HG02678 (cell line): Measurements from ENCODE around the gene GABRR2.

ENCODE experiments used
- ATAC-seq: cut with Tn5 transposase; IDR thresholded peaks from one replicate; pipeline ENCODE4 v1.9.1; 2021; ENCODE audit warnings: mild to moderate bottlenecking, moderate library complexity; ENCODE audit not compliant: unreplicated experiment

Gene GABRR2

DNA sequence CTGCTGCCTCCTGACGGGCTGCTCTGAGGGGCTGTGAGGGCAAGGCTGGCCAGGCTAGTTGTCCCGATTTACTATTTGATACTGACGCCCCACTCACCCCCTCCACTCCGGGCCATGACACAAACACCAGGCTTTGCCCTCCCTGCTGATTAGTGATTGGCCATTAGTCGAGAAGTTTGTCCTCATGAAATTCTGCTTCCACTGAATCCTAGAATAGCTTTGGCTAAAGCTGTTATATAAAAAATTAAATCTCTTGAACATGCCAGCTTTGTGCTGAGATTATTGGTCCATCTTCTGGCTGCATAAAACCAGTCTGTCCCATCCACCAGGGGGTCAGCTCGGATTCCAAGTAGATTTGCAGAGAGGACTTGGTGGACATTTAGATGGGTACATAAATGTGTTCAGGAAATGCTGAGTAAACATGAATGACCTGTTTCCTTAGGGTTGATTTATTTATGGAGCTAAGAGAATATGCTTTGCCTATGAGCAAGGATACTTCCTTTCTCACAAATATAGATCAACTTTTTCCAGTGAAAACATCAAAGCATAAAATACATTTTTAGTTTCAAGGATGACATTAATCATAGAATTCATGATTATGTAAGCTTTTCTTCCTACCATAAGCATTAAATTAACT lies at the start of gene GABRR2:
Gene GABRR2 (minus strand): TSS at position 51 of the 637 bp plus-strand sequence. CDS start 134 bp downstream, outside the sequence.
- no peak for ATAC-seq

DNA sequence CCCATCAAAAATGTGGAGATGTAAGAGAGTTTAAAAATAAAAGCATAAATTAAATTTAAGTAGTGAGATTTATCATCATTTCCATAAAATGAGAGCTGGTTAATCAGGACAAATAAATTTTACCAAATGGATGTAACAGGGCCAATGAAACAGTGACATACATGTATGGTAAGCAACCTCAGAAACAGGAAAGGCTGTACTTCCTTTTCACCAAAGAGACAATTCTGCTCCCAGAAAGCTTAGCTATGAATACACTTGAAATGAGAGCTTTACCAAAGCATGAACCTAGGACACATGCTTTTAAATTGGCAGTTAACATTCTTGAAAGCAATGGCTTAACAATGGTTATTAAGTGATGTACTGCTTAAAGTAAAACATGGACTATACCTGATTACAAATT lies 49.5 kb upstream of the GABRR2 start:
- no peak for ATAC-seq

DNA sequence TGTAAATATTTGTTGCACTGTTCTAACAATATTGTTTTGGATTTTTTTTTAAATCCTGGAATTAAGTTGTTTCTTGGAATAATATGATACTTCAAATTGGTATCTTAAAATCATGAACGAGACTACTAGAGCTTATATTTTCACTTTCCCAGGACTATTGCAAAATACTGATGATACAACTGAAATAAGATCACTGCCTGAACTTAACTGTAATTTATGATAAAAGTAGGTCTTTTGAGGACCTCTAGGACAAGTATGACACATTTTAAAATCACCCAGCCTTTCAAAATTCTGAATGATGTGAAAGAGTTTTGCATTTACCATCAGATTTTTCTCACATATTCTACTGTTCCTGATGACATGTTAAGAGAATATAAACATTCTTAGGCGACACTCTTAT lies 46.1 kb upstream of the GABRR2 start:
- no peak for ATAC-seq

DNA sequence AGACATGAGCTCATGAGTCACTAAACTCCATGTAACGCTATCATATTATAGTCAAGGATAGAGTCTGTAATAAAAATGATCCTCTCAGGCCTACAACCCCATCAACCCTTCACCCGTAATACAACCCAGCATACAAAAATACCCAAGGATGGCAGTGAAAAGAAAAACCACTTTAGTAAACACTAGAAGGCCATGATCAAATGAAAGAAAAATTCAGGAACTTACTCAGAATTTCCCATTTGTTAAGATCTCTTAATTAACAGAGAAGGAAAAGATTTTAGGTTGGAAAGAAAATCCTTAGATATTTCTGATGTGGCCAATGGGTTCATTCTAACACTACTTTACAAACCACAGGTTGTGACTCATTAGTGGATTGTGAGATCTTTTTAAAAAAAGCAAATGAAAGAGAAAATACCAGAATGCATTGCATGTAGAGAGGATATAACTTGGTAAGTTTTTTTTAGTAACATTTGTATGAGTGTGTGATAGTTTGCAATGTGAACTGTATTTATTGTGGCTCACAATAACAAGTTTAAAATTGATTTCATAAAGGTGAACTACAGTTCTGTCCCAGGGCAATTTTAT lies 45.4 kb upstream of the GABRR2 start:
- peak; percentile 44 for ATAC-seq

DNA sequence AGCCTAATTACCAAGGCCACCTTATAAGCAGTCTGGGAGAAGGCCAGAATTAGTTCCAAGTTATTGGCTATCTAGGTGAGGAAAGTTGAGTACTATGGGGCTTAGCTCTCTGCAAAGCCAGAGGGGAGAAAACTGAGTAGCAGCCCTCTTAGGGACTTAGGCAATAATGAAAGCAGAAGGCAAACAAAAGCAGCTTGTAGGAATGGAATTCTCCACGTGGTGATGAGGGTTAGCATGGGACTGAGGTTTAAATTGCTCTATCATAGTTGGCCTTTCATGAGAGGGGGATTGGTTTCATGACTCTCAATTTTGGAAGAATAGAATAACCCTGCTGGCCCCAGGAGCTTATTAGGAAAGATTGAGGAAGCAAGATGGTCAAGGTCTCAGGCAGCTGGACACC lies 44.5 kb upstream of the GABRR2 start:
- ATAC-seq: no peak

DNA sequence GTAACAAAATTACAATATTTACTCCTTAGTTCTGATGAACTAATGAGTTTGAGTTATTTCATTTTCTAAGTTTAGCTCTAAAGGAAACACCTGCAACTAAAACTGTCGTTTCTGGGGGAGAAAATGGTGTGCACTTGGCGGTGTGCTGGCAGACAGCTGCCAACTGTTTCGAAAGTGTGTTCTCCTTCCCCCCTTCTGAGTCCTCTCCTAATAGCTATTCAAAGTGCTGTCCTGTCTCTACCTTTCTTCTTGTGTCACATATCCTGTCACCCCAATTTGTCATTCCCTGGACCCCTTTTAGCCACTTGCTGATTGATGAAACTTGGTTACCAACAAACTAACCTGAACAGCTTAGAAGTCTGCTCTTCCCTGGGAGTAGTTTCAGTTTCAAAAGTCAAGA lies 42.3 kb upstream of the GABRR2 start:
- ATAC-seq: peak; percentile 54

DNA sequence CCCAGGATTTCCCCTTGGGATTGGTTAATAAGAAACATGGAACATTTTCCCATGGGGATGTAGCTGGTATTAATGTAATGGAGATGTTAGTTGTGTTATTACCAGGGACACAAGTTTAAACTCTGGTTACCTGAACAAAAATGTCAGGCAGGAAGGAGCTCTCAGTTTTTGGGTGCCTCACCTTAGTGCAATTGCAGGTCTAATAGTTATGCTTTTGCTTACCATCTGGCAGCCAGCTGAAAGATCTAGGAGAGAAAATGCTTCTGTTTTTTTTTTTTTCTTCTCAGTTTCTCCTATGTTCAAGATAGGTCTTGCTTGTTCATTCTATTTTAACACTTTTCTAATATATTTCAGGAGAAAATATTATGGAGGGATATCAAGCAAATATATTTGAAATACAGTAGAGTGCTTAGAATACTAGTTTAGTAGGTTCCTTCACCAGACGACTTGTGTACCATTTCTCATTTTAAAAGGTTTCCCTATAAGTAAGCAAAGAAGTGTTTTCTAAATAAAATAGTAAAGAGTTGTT lies 41.6 kb upstream of the GABRR2 start:
- ATAC-seq: no peak

DNA sequence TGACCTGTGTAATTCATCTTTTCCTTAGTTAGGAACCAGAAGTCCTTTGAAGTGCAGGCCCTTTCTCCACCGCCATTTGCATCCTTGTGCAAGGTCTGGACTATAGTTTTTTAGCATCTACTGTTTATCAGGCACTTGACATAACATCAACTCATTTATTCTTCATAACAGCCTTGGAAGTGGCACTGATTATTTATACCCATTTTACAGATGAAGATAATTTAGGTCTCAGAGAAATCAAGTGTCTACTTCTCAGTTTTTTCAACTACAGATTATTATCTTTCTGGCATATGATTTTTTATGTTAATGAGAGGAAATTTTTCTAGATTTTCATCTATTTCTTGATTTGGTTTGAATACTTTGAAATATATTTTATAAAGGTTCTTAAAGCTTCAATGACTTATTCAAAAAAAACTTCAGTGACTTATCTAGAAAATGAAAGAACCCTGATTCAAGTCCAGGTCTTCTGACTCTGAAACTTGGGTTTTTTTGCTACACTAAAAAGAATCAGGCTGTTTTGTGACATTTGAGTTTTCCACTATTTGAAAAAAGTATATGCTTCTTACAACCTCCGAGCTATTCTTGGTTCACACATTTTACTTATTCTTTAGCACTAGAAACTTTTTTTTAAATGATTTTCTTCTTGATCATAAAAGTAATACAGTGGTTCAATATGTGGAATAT lies 40.6 kb upstream of the GABRR2 start:
- no peak for ATAC-seq

DNA sequence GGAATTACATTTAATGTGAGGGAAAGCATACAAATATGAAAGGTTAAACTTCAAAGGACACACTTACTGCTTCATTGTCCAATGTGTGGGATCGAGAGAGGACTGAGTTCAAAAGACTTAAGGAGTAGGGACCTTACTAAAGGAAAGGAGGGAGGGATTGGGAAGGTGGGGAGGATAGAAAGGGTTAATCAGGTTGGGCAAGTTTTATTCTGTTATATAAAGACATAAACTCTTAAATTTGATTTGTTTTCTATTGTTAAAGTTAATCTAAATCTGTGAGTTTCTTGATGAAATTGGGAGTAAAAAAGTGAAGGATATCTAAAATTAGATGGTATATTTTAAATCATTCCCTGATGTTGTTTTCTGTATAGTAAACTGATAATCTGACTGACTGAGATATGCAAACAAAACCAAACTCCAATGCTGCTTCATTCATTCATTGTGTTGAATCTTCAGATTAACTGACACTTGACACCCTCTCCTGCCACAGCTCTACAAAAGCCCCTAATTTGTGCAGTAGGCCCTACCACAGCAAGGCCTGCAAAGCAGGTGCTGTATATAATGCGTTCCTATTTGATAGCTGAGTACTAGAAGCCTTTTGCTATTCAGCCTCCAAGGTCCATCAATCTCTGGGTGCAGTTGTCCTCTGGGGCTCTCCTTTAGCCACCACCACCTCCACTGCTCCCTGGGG lies 38.7 kb upstream of the GABRR2 start:
- no peak for ATAC-seq

DNA sequence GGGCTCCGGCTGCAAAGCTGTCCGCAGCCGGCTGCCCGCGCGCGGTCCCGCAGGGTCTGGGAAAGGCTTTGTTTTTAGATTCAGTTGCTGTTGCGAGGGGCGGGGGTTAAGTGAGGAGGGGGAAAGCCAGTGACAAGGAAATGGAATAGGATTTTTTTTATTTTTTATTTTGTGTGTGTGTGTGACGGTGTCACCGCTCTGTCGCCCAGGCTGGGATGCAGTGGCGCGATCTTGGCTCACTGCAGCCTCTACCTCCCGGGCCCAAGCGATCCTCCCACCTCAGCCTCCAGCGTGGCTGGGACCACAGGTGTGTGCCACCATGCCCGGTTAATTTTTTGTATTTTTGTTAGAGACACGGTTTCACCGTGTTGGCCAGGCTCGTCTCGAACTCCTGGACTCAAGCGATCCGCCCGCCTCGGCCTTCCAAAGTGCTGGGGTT lies 38.0 kb upstream of the GABRR2 start:
- ATAC-seq: no peak

DNA sequence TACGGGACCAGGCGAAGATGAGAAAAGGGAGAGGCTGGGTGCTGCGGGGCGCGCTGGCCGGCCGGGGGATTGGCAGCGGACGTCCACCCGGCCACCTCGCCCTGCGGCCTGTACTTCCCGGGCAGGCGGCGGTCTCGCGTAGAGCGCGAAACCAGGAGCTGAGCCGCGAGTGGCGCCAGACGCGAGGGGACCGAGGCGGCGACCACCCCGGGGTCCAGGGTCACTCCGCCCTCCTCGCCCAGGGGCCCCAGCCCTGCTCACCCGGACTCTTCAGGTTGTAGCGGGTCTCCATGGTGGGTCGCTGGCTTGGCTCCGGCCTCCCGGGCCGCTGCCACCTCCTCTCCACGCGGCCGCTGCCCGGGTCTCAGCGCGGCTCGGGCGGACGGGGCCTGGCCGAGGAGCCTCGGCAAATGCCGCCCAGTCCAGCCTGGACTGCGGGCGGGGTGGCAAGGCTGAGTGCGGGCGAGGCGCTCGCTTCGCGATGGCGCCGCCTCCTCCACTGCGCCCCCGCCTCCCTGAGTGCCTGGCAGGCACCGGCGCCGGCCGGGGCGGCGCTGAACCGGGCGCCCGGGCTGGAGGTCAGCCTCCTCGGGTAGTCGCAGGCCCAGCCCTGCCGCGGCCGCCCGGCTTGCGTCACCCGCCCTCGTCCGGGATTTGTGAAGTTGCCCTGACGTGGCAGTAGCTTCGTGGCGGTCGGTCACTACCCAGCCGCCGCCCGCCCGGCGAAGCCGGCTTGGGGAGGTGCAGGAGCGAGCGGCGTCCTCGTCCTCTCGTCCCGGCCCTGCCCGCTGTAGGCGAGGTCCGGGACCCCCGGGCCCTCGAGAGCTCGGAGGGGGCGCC lies 37.4 kb upstream of the GABRR2 start, which contains the start of gene UBE2J1:
Gene UBE2J1 (minus strand): TSS at position 445 of the 840 bp plus-strand sequence. CDS start 153 bp downstream, at position 292.
- ATAC-seq: peak; percentile 53

DNA sequence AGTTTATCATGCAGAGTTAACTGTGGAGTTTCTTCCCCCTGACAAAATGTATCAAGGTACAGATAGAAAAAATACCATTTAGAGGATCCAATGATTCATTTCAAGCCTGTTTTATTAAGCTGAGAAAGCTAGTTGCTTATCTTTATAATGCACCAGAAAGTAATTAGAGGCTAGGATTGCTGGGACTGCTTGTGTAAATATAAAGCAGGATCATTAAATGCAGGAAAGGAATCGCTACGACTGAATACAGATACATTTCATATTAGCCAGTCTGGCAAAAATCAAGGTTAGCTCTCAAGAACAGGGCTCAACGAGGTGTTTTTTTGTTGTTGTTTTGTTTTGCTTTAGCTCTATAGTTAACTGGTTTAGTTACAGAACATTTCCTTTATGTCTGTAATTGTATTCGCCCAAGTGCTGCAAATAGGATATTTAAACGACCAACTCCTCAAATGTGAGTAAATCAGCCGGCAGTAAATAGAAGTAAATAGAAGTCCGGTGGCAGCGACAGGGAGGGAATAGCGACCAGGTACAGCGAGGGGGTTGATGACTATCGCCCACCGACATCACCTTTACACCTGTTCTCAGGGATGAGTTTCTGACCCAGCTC lies 36.7 kb upstream of the GABRR2 start:
- ATAC-seq: no peak

DNA sequence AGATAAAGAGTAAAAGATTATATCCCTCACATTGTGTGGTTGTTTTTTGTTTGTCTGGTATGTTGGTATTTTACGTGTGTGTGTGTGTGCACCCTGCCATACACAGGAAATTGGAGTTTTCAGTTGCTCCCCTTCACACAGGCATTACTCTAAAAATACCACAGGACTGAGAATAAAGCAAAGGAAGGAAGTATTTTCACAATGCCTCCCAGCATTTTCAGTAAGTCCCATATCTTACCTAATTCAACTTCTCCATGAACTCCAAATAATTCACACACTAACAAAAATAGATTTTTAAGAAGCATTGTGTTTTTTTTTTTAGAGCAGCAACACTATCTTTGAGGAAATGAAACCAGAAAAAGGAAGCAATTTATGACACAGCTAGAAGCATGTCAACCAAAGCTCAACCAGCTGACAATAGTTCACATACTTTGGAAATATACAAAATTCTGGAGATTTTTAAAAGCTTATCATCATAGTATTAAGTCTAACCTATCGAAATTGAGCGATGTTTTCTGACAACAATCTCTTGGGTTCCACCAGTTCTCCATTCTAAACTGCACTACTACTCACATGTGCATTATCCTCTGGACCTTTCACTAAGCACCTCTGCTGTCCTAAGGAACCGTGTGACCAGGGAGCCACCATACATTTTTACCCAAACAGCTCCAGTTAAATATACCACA lies 35.3 kb upstream of the GABRR2 start:
- peak; percentile 38 for ATAC-seq

DNA sequence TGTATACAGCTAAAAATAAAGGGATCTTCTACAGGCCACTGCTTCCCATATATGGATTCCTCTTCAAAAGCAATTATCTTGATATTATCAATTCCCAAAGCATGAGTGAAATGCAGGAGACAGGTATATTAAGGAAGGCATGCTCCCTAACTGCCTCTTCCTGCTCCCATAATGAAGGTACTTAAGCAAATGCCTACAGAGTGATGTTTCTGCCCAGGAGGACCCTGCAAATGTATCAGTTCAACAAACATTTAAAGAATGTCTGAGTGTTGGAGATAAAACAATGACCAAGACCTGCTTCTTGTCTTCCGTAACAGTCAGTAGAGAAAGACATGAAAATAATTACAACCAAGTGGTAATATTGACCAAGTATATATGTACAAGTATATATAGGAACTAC lies 33.3 kb upstream of the GABRR2 start:
- ATAC-seq: no peak

DNA sequence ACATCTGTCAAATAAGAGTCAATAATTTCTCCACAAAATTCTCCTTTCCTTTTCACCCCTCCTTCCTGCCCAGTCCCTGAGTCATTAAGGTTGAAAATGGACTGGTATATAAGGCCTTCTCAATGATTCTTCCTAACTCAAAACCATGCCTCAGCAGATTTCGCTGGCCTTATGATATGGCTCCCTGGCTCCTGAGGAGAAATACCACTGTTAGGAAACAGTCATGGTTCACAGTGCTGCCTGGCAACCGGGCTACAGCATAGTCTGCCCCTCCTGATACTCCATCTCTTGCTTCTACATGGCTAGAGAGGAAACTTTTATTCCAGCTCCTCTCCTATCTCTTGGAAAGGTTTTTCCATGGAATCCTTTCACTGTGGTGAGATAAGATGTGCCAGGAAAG lies 32.7 kb upstream of the GABRR2 start:
- ATAC-seq: no peak

DNA sequence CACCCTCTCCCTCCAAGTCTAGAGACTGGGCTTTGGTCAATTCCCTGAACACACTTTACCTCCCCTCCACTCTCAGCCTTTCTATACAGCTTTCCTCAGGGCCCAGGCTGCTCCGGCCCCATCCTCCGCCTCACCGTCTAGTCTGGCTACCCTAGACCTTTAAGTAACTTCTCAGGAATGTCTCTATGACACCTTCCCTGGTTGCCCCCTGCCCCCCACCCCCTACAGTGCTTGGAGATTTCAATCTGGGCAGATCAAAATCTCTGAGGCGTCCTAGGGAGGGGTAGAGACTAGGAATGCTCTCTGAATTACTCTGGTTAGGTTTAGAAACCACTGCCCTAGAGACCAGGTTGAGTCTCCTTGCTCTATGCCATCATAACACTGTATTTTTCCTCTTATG lies 31.3 kb upstream of the GABRR2 start:
- ATAC-seq: no peak

DNA sequence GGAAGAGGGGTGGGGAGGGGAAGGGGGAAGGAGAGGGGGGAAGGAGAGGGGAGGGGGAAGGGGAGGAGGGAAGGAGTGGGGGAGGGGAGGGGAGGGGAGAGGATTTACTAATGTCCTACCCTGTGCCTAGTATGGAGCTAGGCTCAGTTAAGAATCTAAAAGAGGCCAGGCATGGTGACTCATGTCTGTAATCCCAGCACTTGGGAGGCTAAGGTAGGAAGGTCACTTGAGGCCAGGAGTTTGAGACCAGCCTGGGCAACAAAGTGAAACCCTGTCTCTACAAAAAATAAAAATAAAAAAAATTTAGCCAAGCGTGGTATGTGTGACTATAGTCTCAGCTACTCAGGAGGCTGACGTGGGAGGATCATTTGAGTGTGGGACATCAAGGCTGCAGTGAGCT lies 24.5 kb upstream of the GABRR2 start:
- ATAC-seq: no peak

DNA sequence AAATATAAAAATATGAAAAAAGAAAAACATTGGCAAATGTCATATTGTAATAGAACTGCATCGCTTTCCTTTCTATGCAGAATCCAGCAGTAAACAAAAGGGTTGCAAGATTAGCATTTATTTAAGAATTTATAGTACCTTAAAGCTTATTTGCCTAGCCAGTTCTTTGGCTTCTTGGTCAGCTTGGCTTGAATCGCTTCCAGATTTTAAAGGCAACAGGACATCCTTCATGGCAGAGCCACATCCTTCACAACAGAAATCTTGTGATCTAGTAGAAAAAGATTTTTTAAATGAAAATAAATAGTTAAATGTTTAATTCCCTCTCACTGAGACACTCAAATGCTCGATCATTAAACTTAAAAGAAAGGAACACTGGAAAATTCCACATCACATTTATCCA lies 20.1 kb upstream of the GABRR2 start:
- no peak for ATAC-seq

DNA sequence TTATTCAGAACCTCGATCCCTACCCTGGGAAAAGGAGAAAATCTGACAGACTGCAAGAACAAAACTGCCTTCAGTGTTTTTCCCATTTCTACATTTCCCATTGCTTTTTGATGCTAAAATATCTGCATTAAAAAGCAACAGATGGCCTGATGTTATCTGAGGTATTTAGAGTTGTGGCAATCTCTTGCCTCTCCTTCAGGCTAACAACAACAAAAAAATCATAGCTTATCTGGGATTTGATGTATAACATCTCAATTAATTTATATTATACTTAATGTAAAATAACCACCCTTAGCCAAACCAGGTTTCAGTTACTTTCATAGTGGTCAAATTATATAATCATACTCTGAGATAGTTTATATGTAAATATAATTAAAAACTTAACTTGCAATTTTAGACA lies 15.8 kb upstream of the GABRR2 start:
- ATAC-seq: no peak

DNA sequence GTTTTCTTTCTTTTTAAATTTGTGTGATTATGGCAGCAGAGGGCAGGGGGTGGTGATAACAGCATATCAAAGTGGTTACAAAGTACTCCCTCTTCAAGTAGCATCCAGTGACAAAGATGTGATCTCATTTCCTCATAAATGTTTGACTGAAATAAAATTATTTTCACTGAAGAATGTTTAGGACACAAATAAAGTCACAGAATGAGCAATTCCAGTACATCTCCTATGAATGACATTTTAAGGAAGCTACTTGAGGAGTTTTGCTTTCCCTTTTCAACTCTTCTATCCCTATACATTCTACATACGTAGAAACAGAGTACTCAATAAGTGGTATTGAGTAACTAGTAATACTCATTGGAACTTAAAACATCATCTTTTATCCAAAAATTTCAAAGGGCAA lies 13.9 kb upstream of the GABRR2 start:
- ATAC-seq: no peak
